PC-3 (cell line): Measurements from ENCODE around the gene HEXIM1. TPM values are rescaled to one million over a fixed set of nuclear protein-coding genes. Genes with fewer than 3 reads are reported as not detected.

Experiments
- ATAC-seq: fragments of 200-7000 bp; cut with Tn5 transposase; 2 replicates; pipeline ENCODE4 v1.9.1; 2020; ENCODE audit warnings: mild to moderate bottlenecking, moderate library complexity
- BruUV-seq: library from RNA; stranded (reverse); fragments of 400-500 nt; replicated peaks from 2 replicates; lab custom pipeline; 2021; lab: Mats Ljungman, UMichigan
- CTCF ChIA-PET: fragments of 300-600 bp; sonication (Branson Sonifier 250); formaldehyde crosslinking; loops from one replicate; lab custom pipeline; 2022; ENCODE audit warnings: antibody characterized with exemption; lab: Charles Lee
- POLR2A ChIA-PET: fragments of 300-600 bp; sonication (Branson Sonifier 250); formaldehyde crosslinking; loops from one replicate; lab custom pipeline; 2022; ENCODE audit warnings: antibody characterized with exemption; ENCODE audit not compliant: unreplicated experiment; lab: Charles Lee
- DNase-seq: peaks from one replicate; pipeline ENCODE4 v3.0.0-alpha.2; 2015
- H2AFZ ChIP-seq: fragments of 300-600 bp; sonication (generic); 2 replicates; pipeline ENCODE4 v1.6.0; 2016; ENCODE audit warnings: antibody characterized with exemption, low read length
- H3F3A ChIP-seq: fragments of 300-600 bp; sonication (generic); one replicate; pipeline ENCODE4 v1.6.0; 2017; ENCODE audit warnings: antibody characterized with exemption, low read length, control low read depth, mild to moderate bottlenecking; ENCODE audit not compliant: unreplicated experiment
- H3K27ac ChIP-seq: fragments of 300-600 bp; sonication (generic); 2 replicates; pipeline ENCODE4 v1.5.1; 2016; ENCODE audit warnings: mild to moderate bottlenecking, low read length
- H3K27me3 ChIP-seq: fragments of 300-600 bp; sonication (generic); 2 replicates; pipeline ENCODE4 v1.6.1; 2016; ENCODE audit warnings: low read length, mixed read lengths
- H3K36me3 ChIP-seq: fragments of 300-600 bp; sonication (generic); 2 replicates; pipeline ENCODE4 v1.6.1; 2016; ENCODE audit warnings: low read depth, mixed run types, low read length, mixed read lengths
- H3K4me1 ChIP-seq: fragments of 300-600 bp; sonication (generic); 2 replicates; pipeline ENCODE4 v1.5.1; 2016; ENCODE audit warnings: low read length; ENCODE audit not compliant: insufficient read depth
- H3K4me2 ChIP-seq: fragments of 300-600 bp; sonication (generic); 2 replicates; pipeline ENCODE4 v1.6.0; 2016; ENCODE audit warnings: low read length
- H3K4me3 ChIP-seq: fragments of 300-600 bp; sonication (generic); 2 replicates; pipeline ENCODE4 v1.5.1; 2016; ENCODE audit warnings: mild to moderate bottlenecking, low read length, mixed read lengths
- H3K79me2 ChIP-seq: fragments of 300-600 bp; sonication (generic); 2 replicates; pipeline ENCODE4 v1.6.1; 2017; ENCODE audit warnings: low read length, mixed read lengths
- H3K9ac ChIP-seq: fragments of 300-600 bp; sonication (generic); 2 replicates; pipeline ENCODE4 v1.6.0; 2016; ENCODE audit warnings: mild to moderate bottlenecking, low read length
- H3K9me2 ChIP-seq: fragments of 300-600 bp; sonication (generic); replicated peaks from 2 replicates; pipeline ENCODE4 v1.6.1; 2016; ENCODE audit warnings: mixed run types, low read length, mixed read lengths
- H3K9me3 ChIP-seq: fragments of 300-600 bp; sonication (generic); 2 replicates; pipeline ENCODE4 v1.6.1; 2016; ENCODE audit warnings: low read length, mixed read lengths
- H4K20me1 ChIP-seq: fragments of 300-600 bp; sonication (generic); 2 replicates; pipeline ENCODE4 v1.6.1; 2016; ENCODE audit warnings: low read length, mixed read lengths
- EZH2 ChIP-seq: fragments of 300-600 bp; sonication (generic); IDR thresholded peaks from one replicate; pipeline ENCODE4 v1.6.1; 2017; ENCODE audit warnings: antibody characterized with exemption, mild to moderate bottlenecking, low read length; ENCODE audit not compliant: unreplicated experiment
- EZH2phosphoT487 ChIP-seq: fragments of 300-600 bp; sonication (generic); IDR thresholded peaks from 2 replicates; pipeline ENCODE4 v1.6.1; 2018; ENCODE audit warnings: mild to moderate bottlenecking, antibody characterized with exemption, low read length, borderline replicate concordance
- intact Hi-C: fragments of 100-400 bp; cut with micrococcal nuclease; formaldehyde crosslinking; loops from 2 replicates; pipeline ENCODE4 v1.9.0; 2023
- total RNA-seq: library from RNA; depleted of rRNA; stranded (reverse); fragments of >200 nt; gene quantifications from 2 replicates; pipeline ENCODE4 v1.2.3, GENCODE V29; 2014
- TF ChIP-seq, protein P1 (sequence below): fragments of 300-600 bp; sonication (generic); conservative IDR thresholded peaks from 2 replicates; pipeline ENCODE4 v1.5.1; 2017; ENCODE audit warnings: antibody characterized with exemption, low read depth, mild to moderate bottlenecking, low read length

HEXIM1 gene
- total RNA-seq, 1 experiment from 2014 or later = 47.3 TPM

DNA sequence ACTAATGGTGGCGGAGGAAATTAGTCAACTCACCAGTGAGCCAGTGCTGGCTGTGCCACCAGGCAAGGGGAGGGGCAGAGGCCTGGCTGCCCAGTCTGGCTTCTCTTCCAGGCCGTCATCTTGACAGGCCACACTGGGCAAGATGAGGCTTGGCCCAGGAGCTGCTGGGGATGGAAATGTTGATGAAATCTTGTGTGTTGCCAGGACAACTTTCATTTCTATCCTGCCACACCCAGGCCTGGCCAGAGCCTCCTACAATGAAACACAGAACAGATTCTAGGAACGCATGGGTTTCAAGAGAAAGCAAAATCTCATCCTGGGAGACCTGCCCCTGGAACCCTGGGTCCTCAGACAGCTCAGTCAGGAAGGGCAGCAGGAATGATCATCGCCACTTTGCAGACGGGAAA, 22.7 kb downstream of the HEXIM1 start:
- intact Hi-C loops = loop anchor here (1.0 kb wide), 2 partner anchors 10 to 19 kb away; partner anchors contain the start of gene HEXIM2
- H4K20me1 ChIP-seq = no peaks in the 10 kb centered on the region
- TF ChIP-seq EZH2 = no peak
- TF ChIP-seq, protein P1, sequence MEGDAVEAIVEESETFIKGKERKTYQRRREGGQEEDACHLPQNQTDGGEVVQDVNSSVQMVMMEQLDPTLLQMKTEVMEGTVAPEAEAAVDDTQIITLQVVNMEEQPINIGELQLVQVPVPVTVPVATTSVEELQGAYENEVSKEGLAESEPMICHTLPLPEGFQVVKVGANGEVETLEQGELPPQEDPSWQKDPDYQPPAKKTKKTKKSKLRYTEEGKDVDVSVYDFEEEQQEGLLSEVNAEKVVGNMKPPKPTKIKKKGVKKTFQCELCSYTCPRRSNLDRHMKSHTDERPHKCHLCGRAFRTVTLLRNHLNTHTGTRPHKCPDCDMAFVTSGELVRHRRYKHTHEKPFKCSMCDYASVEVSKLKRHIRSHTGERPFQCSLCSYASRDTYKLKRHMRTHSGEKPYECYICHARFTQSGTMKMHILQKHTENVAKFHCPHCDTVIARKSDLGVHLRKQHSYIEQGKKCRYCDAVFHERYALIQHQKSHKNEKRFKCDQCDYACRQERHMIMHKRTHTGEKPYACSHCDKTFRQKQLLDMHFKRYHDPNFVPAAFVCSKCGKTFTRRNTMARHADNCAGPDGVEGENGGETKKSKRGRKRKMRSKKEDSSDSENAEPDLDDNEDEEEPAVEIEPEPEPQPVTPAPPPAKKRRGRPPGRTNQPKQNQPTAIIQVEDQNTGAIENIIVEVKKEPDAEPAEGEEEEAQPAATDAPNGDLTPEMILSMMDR = no peak
- no peak for TF ChIP-seq EZH2phosphoT487
- H3K27me3 ChIP-seq = no peaks in the 10 kb centered on the region
- H2AFZ ChIP-seq = peak overlapping the region; percentile 72
- H3K9me3 ChIP-seq = no peaks in the 10 kb centered on the region
- H3K27ac ChIP-seq = peak overlapping the region; percentile 95
- peaks cover 50% of the 10 kb centered on the region for H3K4me1 ChIP-seq
- POLR2A ChIA-PET = interaction anchor here (0.5 to 1.3 kb wide), 4 partner anchors 10 to 77 kb away, joined by 3 to 8 read pairs (median 6); partner anchors contain the start of genes HEXIM1 and HEXIM2
- BruUV-seq = TSS peak; percentile 45
- H3F3A ChIP-seq = peaks cover 19% of the 10 kb centered on the region
- CTCF ChIA-PET = interaction anchor here (0.5 to 3.3 kb wide), 5 partner anchors 10 to 108 kb away, joined by 3 to 57 read pairs (median 7); partner anchors contain the start of genes ACBD4, HEXIM1 and HEXIM2
- H3K36me3 ChIP-seq = 0 out of 2 replicates have a peak, but pooled peaks cover 6% of the 10 kb centered on the region
- H3K9me2 ChIP-seq = no peaks in the 10 kb centered on the region
- peak overlapping the region; percentile 74 for H3K9ac ChIP-seq
- H3K79me2 ChIP-seq = no peaks in the 10 kb centered on the region
- DNase-seq (peak; percentile 88), ATAC-seq (peak; percentile 51)
- peak overlapping the region; percentile 24; the same call in 1 of the 2 replicates for H3K4me3 ChIP-seq
- peak overlapping the region; percentile 79 for H3K4me2 ChIP-seq

DNA sequence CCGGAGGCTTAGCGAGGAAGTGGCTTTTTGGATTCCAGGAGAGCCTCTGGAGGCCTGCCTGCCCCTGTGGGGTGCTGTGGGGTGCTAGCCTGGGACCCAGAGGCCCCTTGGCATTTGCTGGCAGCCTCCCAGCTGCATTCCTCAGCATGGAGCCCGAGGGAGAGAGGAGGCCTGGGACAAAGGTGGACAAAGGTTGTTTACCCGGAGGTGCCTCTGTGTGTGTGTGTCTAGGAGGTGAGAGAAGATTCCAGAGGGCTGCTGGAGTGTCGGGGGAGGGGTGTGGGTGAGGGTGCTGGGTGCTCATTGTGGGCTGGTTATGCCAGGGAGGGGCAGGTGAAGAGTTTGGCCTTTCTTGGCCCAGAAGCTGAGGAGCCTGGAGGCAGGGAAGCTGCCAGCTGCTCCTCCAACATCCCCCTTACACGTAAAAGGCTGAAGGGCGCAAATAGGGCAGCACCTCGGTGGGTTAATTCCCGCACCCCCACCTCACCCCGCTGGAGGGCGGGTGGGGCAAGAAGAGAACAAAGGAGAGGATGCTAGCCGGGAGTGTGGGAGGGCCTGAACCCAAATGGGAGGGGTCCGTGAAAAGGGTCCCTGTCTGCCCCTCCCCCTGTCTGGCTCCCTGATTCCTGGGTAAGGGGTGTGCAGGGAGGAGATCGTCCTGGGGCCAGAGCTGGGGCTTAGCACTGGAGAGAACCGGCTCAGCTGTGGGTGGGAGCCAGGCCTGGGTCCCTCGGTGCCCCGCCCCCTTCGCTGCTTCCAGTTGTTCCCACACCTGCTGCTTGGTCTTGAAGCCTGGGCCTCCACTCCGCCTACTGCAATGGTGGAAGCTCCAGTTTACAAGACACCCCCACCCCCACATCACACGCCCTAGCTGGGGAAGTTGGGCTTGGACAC, 23.3 kb downstream of the HEXIM1 start:
- Histone ChIP-seq H3K27me3 (no peaks in the 10 kb centered on the region), H3K27ac (peak overlapping the region; percentile 95), H3K79me2 (no peaks in the 10 kb centered on the region), H3K9ac (peak overlapping the region; percentile 74), H3K4me2 (peak overlapping the region; percentile 79), H3F3A (peaks cover 25% of the 10 kb centered on the region), H3K4me1 (peaks cover 57% of the 10 kb centered on the region), H3K4me3 (peak overlapping the region; percentile 24; the same call in 1 of the 2 replicates), H3K9me3 (no peaks in the 10 kb centered on the region), H4K20me1 (no peaks in the 10 kb centered on the region), H3K36me3 (0 out of 2 replicates have a peak, but pooled peaks cover 6% of the 10 kb centered on the region), H3K9me2 (no peaks in the 10 kb centered on the region), H2AFZ (peak overlapping the region; percentile 72)
- TF ChIP-seq EZH2 = no peak
- TF ChIP-seq, protein P1 = no peak
- no peak for TF ChIP-seq EZH2phosphoT487
- DNase-seq = peak; percentile 93
- ChIA-PET POLR2A (interaction anchor here (0.5 to 1.8 kb wide), 6 partner anchors 10 to 77 kb away, joined by 3 to 14 read pairs (median 8); partner anchors contain the start of genes HEXIM1 and HEXIM2), CTCF (interaction anchor here (0.5 to 3.3 kb wide), 6 partner anchors 10 to 107 kb away, joined by 3 to 57 read pairs (median 8); partner anchors contain the start of genes ACBD4, HEXIM1 and HEXIM2)
- no TSS peak for BruUV-seq
- intact Hi-C loops = loop anchor here (1.0 kb wide), 3 partner anchors 10 to 24 kb away; partner anchors contain the start of gene HEXIM2
- ATAC-seq = peak; percentile 45
